WTC11 (cell line): ENCODE results near the gene SYT1.

Source experiments
- ATF2 ChIP-seq: sonication (generic); formaldehyde crosslinking; IDR thresholded peaks from 2 replicates; pipeline ENCODE4 v1.8.1; 2022; ENCODE audit warnings: low read depth, missing genetic modification reagents, borderline replicate concordance
- CTCF ChIP-seq: fragments of 200-600 bp; IDR thresholded peaks from 2 replicates; pipeline ENCODE4 v1.8.0; 2022; ENCODE audit warnings: antibody characterized with exemption
- E2F5 ChIP-seq: sonication (generic); formaldehyde crosslinking; IDR thresholded peaks from 2 replicates; pipeline ENCODE4 v1.8.1; 2022; ENCODE audit warnings: mild to moderate bottlenecking, moderate library complexity, missing genetic modification reagents
- FOXJ3 ChIP-seq: sonication (generic); formaldehyde crosslinking; IDR thresholded peaks from 2 replicates; pipeline ENCODE4 v1.9.0; 2021; ENCODE audit warnings: missing genetic modification reagents, mild to moderate bottlenecking, borderline replicate concordance
- FOXP4 ChIP-seq: sonication (generic); formaldehyde crosslinking; IDR thresholded peaks from 2 replicates; pipeline ENCODE4 v1.8.0; 2022; ENCODE audit warnings: mild to moderate bottlenecking, missing genetic modification reagents
- MAX ChIP-seq: sonication (generic); formaldehyde crosslinking; IDR thresholded peaks from 2 replicates; pipeline ENCODE4 v1.8.0; 2022; ENCODE audit warnings: mild to moderate bottlenecking, missing genetic modification reagents
- MXD4 ChIP-seq: fragments of 250-450 bp; sonication (Bioruptor Pico); IDR thresholded peaks from 2 replicates; pipeline ENCODE4 v1.8.0; 2021; ENCODE audit warnings: mild to moderate bottlenecking, moderate library complexity, borderline replicate concordance
- NFATC4 ChIP-seq: fragments of 250-450 bp; sonication (Bioruptor Pico); IDR thresholded peaks from 2 replicates; pipeline ENCODE4 v1.9.0; 2021; ENCODE audit warnings: mild to moderate bottlenecking
- NFYB ChIP-seq: sonication (generic); formaldehyde crosslinking; conservative IDR thresholded peaks from 2 replicates; pipeline ENCODE4 v1.8.0; 2022; ENCODE audit warnings: low read depth, missing genetic modification reagents
- NR3C1 ChIP-seq: sonication (generic); formaldehyde crosslinking; conservative IDR thresholded peaks from 2 replicates; pipeline ENCODE4 v1.8.1; 2023; ENCODE audit warnings: low read depth, mild to moderate bottlenecking, missing genetic modification reagents
- SP1 ChIP-seq: sonication (generic); formaldehyde crosslinking; conservative IDR thresholded peaks from 2 replicates; pipeline ENCODE4 v1.8.1; 2022; ENCODE audit warnings: missing genetic modification reagents
- ZSCAN18 ChIP-seq: fragments of 250-450 bp; sonication (Bioruptor Pico); IDR thresholded peaks from 2 replicates; pipeline ENCODE4 v2.1.2; 2022; ENCODE audit warnings: mild to moderate bottlenecking, moderate library complexity

GRCh38 chr12:79296133-79296532 is 431.6 kb downstream of the SYT1 start:
- TF ChIP-seq MXD4 (CRISPR knock-in tag): no peak
- TF ChIP-seq ZSCAN18 (CRISPR knock-in tag): no peak
- no peak for TF ChIP-seq CTCF
- no peak for TF ChIP-seq E2F5 (CRISPR knock-in tag)
- TF ChIP-seq NFYB (CRISPR knock-in tag): no peak
- no peak for TF ChIP-seq NFATC4 (CRISPR knock-in tag)
- no peak for TF ChIP-seq FOXP4 (CRISPR knock-in tag)
- TF ChIP-seq NR3C1: no peak
- no peak for TF ChIP-seq SP1 (CRISPR knock-in tag)
- no peak for TF ChIP-seq ATF2 (CRISPR knock-in tag)
- TF ChIP-seq MAX (CRISPR knock-in tag): no peak
- TF ChIP-seq FOXJ3: no peak
